H1 (cell line): ENCODE results near the gene PARD6A. TPM values are rescaled to one million over a fixed set of nuclear protein-coding genes. Genes with fewer than 3 reads are reported as not detected.

ENCODE experiments used
- CTCF ChIA-PET: fragments of 300-600 bp; sonication (Branson Sonifier 250); formaldehyde crosslinking; loops from one replicate; lab custom pipeline; 2021; ENCODE audit not compliant: partially characterized antibody; lab: Charles Lee
- POLR2A ChIA-PET: fragments of 300-600 bp; sonication (Branson Sonifier 250); formaldehyde crosslinking; loops from one replicate; lab custom pipeline; 2021; ENCODE audit warnings: inconsistent platforms; ENCODE audit not compliant: partially characterized antibody; lab: Charles Lee
- DNase-seq, 2 experiments: peaks; one replicate each; pipeline versions ENCODE4 v3.0.0 to v3.0.0-alpha.2; 2010 to 2022; ENCODE audit warnings: low spot score in 2 of 2, low read depth in 1 of 2, mixed read lengths in 1 of 2
- FAIRE-seq: peaks from 2 replicates; lab custom pipeline; 2011; peaks lifted over from hg19 to GRCh38; lab: Jason Lieb, UNC
- H2AFZ ChIP-seq: 2 replicates; pipeline ENCODE4 v1.8.1; 2012; ENCODE audit warnings: low read length, inconsistent platforms
- H2AK5ac ChIP-seq: 2 replicates; pipeline ENCODE4 v1.6.1; 2013; ENCODE audit warnings: low read depth, low read length
- H2BK120ac ChIP-seq: replicated peaks from 2 replicates; pipeline ENCODE3; 2013; ENCODE audit warnings: low read depth, low read length, inconsistent platforms
- H2BK12ac ChIP-seq: 2 replicates; pipeline ENCODE4 v1.6.1; 2013; ENCODE audit warnings: low read depth, low read length
- H2BK15ac ChIP-seq: 2 replicates; pipeline ENCODE4 v1.6.1; 2013; ENCODE audit warnings: low read length
- H2BK20ac ChIP-seq: 2 replicates; pipeline ENCODE4 v1.6.1; 2013; ENCODE audit warnings: low read length
- H2BK5ac ChIP-seq: 2 replicates; pipeline ENCODE4 v1.6.1; 2013; ENCODE audit warnings: low read depth, low read length
- H3K14ac ChIP-seq: 2 replicates; pipeline ENCODE4 v1.6.1; 2013; ENCODE audit warnings: inconsistent platforms; ENCODE audit not compliant: insufficient read length
- H3K18ac ChIP-seq: 2 replicates; pipeline ENCODE4 v1.6.1; 2013; ENCODE audit warnings: low read length; ENCODE audit errors: extremely low read depth
- H3K23ac ChIP-seq: 2 replicates; pipeline ENCODE4 v1.6.1; 2013; ENCODE audit warnings: inconsistent platforms; ENCODE audit not compliant: insufficient read length
- H3K23me2 ChIP-seq: 2 replicates; pipeline ENCODE4 v1.6.1; 2013; ENCODE audit warnings: low read depth, low read length
- H3K27ac ChIP-seq: 2 replicates; pipeline ENCODE4 v1.6.1; 2011; ENCODE audit warnings: low read depth, low read length, inconsistent platforms
- H3K27me3 ChIP-seq, 4 experiments: replicated peaks in 1 of 4; 1 replicate in 1 of 4; 2 replicates in 3 of 4; pipeline versions ENCODE4 v1.6.1 to v1.8.1; 2011 to 2013; ENCODE audit warnings: low read length in 3 of 4, mild to moderate bottlenecking in 3 of 4, inconsistent platforms in 2 of 4, mixed read lengths in 2 of 4, moderate library complexity in 1 of 4; ENCODE audit not compliant: control insufficient read depth in 3 of 4, insufficient read depth in 3 of 4; ENCODE audit errors: extremely low read depth in 1 of 4
- H3K36me3 ChIP-seq, 4 experiments: 2 replicates each; pipeline versions ENCODE4 v1.6.1 to v1.8.1; 2011 to 2013; ENCODE audit warnings: mild to moderate bottlenecking in 4 of 4, low read length in 3 of 4, moderate library complexity in 2 of 4, control low read depth in 1 of 4, inconsistent platforms in 1 of 4; ENCODE audit not compliant: insufficient read depth in 4 of 4, control insufficient read depth in 2 of 4
- H3K4ac ChIP-seq: replicated peaks from 2 replicates; pipeline ENCODE3; 2013; ENCODE audit warnings: low read length, low read depth, mixed read lengths, inconsistent platforms; ENCODE audit not compliant: insufficient read length
- H3K4me1 ChIP-seq, 4 experiments: replicated peaks in 1 of 4; 1 replicate in 1 of 4; 2 replicates in 3 of 4; pipeline versions ENCODE4 v1.6.1 to v1.8.1; 2011 to 2013; ENCODE audit warnings: low read length in 3 of 4, inconsistent platforms in 2 of 4, mixed read lengths in 1 of 4; ENCODE audit not compliant: insufficient read depth in 4 of 4, control insufficient read depth in 3 of 4
- H3K4me2 ChIP-seq, 2 experiments: 2 replicates each; pipeline versions ENCODE4 v1.6.1 to v1.8.1; 2011 to 2013; ENCODE audit warnings: low read depth in 2 of 2, low read length in 2 of 2, control low read depth in 1 of 2, inconsistent platforms in 1 of 2, mild to moderate bottlenecking in 1 of 2; ENCODE audit not compliant: insufficient read depth in 1 of 2
- H3K4me3 ChIP-seq, 4 experiments: fragments of 200-600, 300-600 bp in 1 of 4; sonication (generic), shearing (Covaris generic), sonication (Bioruptor Twin) in 1 of 4; 2 replicates each; pipeline versions ENCODE4 v1.5.1 to v1.8.1; 2011 to 2016; ENCODE audit warnings: low read length in 4 of 4, low read depth in 3 of 4, control low read depth in 2 of 4, inconsistent platforms in 2 of 4, mild to moderate bottlenecking in 2 of 4, mixed read lengths in 1 of 4, moderate library complexity in 1 of 4; ENCODE audit not compliant: insufficient read depth in 2 of 4; ENCODE audit errors: extremely low read depth in 1 of 4
- H3K56ac ChIP-seq: replicated peaks from 2 replicates; pipeline ENCODE3; 2013; ENCODE audit warnings: low read depth, mild to moderate bottlenecking, mixed read lengths, low read length, inconsistent platforms; ENCODE audit not compliant: insufficient read length
- H3K79me1 ChIP-seq: 2 replicates; pipeline ENCODE4 v1.6.1; 2013; ENCODE audit warnings: low read depth, low read length, control low read depth
- H3K79me2 ChIP-seq, 2 experiments: 2 replicates each; pipeline versions ENCODE4 v1.6.1 to v1.8.1; 2012 to 2013; ENCODE audit warnings: low read length in 2 of 2, mild to moderate bottlenecking in 2 of 2, inconsistent platforms in 1 of 2; ENCODE audit not compliant: insufficient read depth in 2 of 2, control insufficient read depth in 1 of 2
- H3K9ac ChIP-seq, 4 experiments: replicated peaks in 1 of 4; 1 replicate in 1 of 4; 2 replicates in 3 of 4; pipeline versions ENCODE4 v1.6.1 to v1.8.1; 2011 to 2013; ENCODE audit warnings: low read depth in 3 of 4, low read length in 3 of 4, control low read depth in 2 of 4, mild to moderate bottlenecking in 2 of 4, moderate library complexity in 2 of 4, inconsistent platforms in 1 of 4; ENCODE audit errors: extremely low read depth in 1 of 4
- H3K9me3 ChIP-seq, 2 experiments: 2 replicates each; pipeline versions ENCODE4 v1.6.1 to v1.8.1; 2012 to 2013; ENCODE audit warnings: mild to moderate bottlenecking in 2 of 2, moderate library complexity in 2 of 2, control low read depth in 1 of 2, inconsistent platforms in 1 of 2, low read depth in 1 of 2, low read length in 1 of 2, mixed read lengths in 1 of 2; ENCODE audit not compliant: insufficient read depth in 2 of 2
- H4K20me1 ChIP-seq, 2 experiments: replicated peaks in 1 of 2; 2 replicates each; pipeline versions ENCODE3 to v1.8.1; 2011 to 2013; ENCODE audit warnings: inconsistent platforms in 2 of 2, low read length in 2 of 2, mild to moderate bottlenecking in 1 of 2; ENCODE audit not compliant: insufficient read depth in 2 of 2, control insufficient read depth in 1 of 2
- H4K5ac ChIP-seq: 2 replicates; pipeline ENCODE4 v1.6.1; 2013; ENCODE audit warnings: low read length, low read depth, mixed read lengths, inconsistent platforms; ENCODE audit not compliant: insufficient read length
- H4K8ac ChIP-seq: 2 replicates; pipeline ENCODE4 v1.8.0; 2013; ENCODE audit warnings: mild to moderate bottlenecking, moderate library complexity, low read length, inconsistent platforms; ENCODE audit not compliant: insufficient read depth; ENCODE audit errors: extremely low read depth
- H4K91ac ChIP-seq: replicated peaks from 2 replicates; pipeline ENCODE3; 2013; ENCODE audit warnings: low read length, mixed read lengths, inconsistent platforms; ENCODE audit not compliant: insufficient read length
- CEBPB ChIP-seq: IDR thresholded peaks from 2 replicates; pipeline ENCODE4 v1.6.1; 2012; ENCODE audit warnings: low read depth, low read length
- KDM1A ChIP-seq: fragments of 200-600, 300-600 bp; sonication (generic); IDR thresholded peaks from 2 replicates; pipeline ENCODE4 v1.7.1; 2016; ENCODE audit warnings: mild to moderate bottlenecking, low read length, borderline replicate concordance
- RAD21 ChIP-seq, 2 experiments: IDR thresholded peaks in 1 of 2; conservative IDR thresholded peaks in 1 of 2; 2 replicates each; pipeline ENCODE4 v1.6.1; 2011; ENCODE audit warnings: low read depth in 2 of 2, low read length in 2 of 2, improper control_type of control experiment in 1 of 2, inconsistent platforms in 1 of 2, mild to moderate bottlenecking in 1 of 2, moderate library complexity in 1 of 2
- WGBS, 2 experiments: shearing (Covaris generic) in 1 of 2; methylation state at CpG; one replicate each; pipeline versions ENCODE4 v1.1.6 to v1.1.7; 2013 to 2015; ENCODE audit warnings: low lambda C conversion rate in 2 of 2, mixed read lengths in 2 of 2, inconsistent platforms in 1 of 2, low coverage in 1 of 2, missing lambda C conversion rate in 1 of 2; ENCODE audit not compliant: insufficient replicate concordance in 2 of 2, insufficient coverage in 1 of 2, insufficient read length in 1 of 2; ENCODE audit errors: extremely low coverage in 1 of 2, missing lambda C conversion rate in 1 of 2; 5-methylcytosine and 5-hydroxymethylcytosine counted together
- polyA plus RNA-seq, 7 experiments: library from polyadenylated mRNA; depleted of rRNA in 3 of 7; stranded (reverse) in 5 of 7; unstranded in 2 of 7; fragments of >200 nt in 5 of 7; fragments of 200-250 nt in 2 of 7; gene quantifications; 1 replicate in 5 of 7; 2 replicates in 1 of 7; 4 replicates in 1 of 7; pipeline versions ENCODE4 v1.2.1 to v1.2.3, GENCODE V29; 2011 to 2013; ENCODE audit warnings: missing spikeins in 2 of 7, mixed read lengths in 2 of 7
- total RNA-seq: library from RNA; stranded (reverse); fragmentation: NEBNext Ultra II Directional; extraction: Animal tissue kit (Norgen Biotek cat#: 25700); gene quantifications from 2 replicates; pipeline ENCODE4 v1.2.1, GENCODE V29; 2021
- TF ChIP-seq, protein P1 (sequence below), 3 experiments: IDR thresholded peaks; 1 replicate in 2 of 3; 2 replicates in 1 of 3; pipeline versions ENCODE4 v1.5.1 to v1.6.1; 2011; ENCODE audit warnings: low read length in 3 of 3, mild to moderate bottlenecking in 3 of 3, inconsistent platforms in 2 of 3, low read depth in 1 of 3, moderate library complexity in 1 of 3; ENCODE audit not compliant: insufficient read depth in 1 of 3; ENCODE audit errors: control extremely low read depth in 1 of 3

Gene PARD6A
- total and polyA plus RNA-seq, 2 of the 8 experiments (the other 6 are each of a cell fraction or from before 2014, with no cell fraction given) = 15.1 to 21.8 TPM

DNA sequence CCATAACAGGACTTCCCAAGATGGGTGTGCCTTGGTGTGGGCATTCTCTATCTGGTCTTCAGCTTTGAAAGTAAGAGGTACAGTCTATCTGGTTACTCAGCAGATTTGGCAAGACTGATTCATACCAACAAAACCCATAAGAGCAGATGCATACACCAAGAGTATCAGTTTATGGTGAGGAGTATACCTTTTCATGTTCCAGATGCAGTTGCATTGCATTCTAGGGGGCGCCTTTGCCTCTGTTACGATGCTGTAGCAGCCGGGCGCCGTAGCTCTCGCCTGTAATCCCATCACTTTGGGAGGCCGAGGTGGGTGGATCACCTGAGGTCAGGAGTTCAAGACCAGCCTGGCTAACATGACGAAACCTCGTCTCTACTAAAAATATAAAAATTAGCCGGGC lies 47.0 kb upstream of the PARD6A start:
- ChIA-PET POLR2A (interaction anchor here (1.2 to 1.6 kb wide), 3 partner anchors 8 to 53 kb away, joined by 3 read pairs; no protein-coding TSS in a partner anchor), CTCF (interaction anchor here (0.6 to 4.8 kb wide), 30 partner anchors 9 to 543 kb away, joined by 3 to 46 read pairs (median 5); partner anchors contain the start of genes CARMIL2 and CTCF)
- Histone ChIP-seq H3K56ac (no peak overlapping the region), H3K4me3 (no peak overlapping the region), H3K4ac (no peak overlapping the region), H2AK5ac (no peak overlapping the region), H3K18ac (no peak overlapping the region), H2BK5ac (no peak overlapping the region), H4K8ac (no peak overlapping the region), H3K79me1 (no peaks in the 10 kb centered on the region; the same call in 1 of the 2 replicates), H2BK15ac (no peak overlapping the region), H3K9ac (no peak overlapping the region), H3K4me2 (no peak overlapping the region), H3K23me2 (no peaks in the 10 kb centered on the region), H3K14ac (no peak overlapping the region), H3K4me1 (no peaks in the 10 kb centered on the region), H3K27me3 (no peaks in the 10 kb centered on the region), H4K91ac (no peak overlapping the region), H4K5ac (no peak overlapping the region), H2AFZ (no peak overlapping the region), H4K20me1 (peaks cover 0 to 4% of the 10 kb centered on the region in 2 experiments), H3K9me3 (no peaks in the 10 kb centered on the region), H3K79me2 (peaks cover 0 to 9% of the 10 kb centered on the region in 2 experiments; a peak in 2 of 4 replicates), H3K23ac (no peak overlapping the region), H2BK12ac (no peak overlapping the region), H2BK120ac (no peak overlapping the region), H3K36me3 (peaks cover 6 to 57% (median 25%) of the 10 kb centered on the region in 4 experiments; a peak in 7 of 8 replicates), H2BK20ac (no peak overlapping the region), H3K27ac (no peak overlapping the region)
- peak; percentile 15 to 73 for DNase-seq
- 86% methylated on average over 10 of the region's 10 CpGs; no CpG with 5 or more reads in 1 of the 2 experiments for WGBS, 2 experiments
- no peak for FAIRE-seq
- no peak for TF ChIP-seq CEBPB
- TF ChIP-seq, protein P1, sequence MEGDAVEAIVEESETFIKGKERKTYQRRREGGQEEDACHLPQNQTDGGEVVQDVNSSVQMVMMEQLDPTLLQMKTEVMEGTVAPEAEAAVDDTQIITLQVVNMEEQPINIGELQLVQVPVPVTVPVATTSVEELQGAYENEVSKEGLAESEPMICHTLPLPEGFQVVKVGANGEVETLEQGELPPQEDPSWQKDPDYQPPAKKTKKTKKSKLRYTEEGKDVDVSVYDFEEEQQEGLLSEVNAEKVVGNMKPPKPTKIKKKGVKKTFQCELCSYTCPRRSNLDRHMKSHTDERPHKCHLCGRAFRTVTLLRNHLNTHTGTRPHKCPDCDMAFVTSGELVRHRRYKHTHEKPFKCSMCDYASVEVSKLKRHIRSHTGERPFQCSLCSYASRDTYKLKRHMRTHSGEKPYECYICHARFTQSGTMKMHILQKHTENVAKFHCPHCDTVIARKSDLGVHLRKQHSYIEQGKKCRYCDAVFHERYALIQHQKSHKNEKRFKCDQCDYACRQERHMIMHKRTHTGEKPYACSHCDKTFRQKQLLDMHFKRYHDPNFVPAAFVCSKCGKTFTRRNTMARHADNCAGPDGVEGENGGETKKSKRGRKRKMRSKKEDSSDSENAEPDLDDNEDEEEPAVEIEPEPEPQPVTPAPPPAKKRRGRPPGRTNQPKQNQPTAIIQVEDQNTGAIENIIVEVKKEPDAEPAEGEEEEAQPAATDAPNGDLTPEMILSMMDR (IDR thresholded peaks at IDR 0.05; ENCODE audit: control extremely low read depth in 1 of 3, insufficient read depth in 1 of 3, low read depth in 1 of 3, low read length in 3 of 3) = peak; percentile 49 to 73 (median 57)
- TF ChIP-seq KDM1A = 0 out of 2 replicates have a peak, but pooled peaks have one; percentile 31
- TF ChIP-seq RAD21 (IDR thresholded peaks at IDR 0.05 in 1 of 2, conservative IDR thresholded peaks at IDR 0.05 in 1 of 2; ENCODE audit: low read depth in 2 of 2, low read length in 2 of 2) = peak; percentile 18 to 35; a peak in 3 of 4 replicates
